Ishikawa (cell line): ENCODE measurements around the gene PDCD4.

Experiments used
- CEBPB ChIP-seq: IDR thresholded peaks from 2 replicates; pipeline ENCODE4 v1.6.1; 2012
- CREB1 ChIP-seq: IDR thresholded peaks from 2 replicates; pipeline ENCODE4 v1.6.1; 2012; ENCODE audit warnings: low read depth
- EGR1 ChIP-seq: IDR thresholded peaks from 2 replicates; pipeline ENCODE4 v1.6.1; 2012
- EP300 ChIP-seq: IDR thresholded peaks from 2 replicates; pipeline ENCODE4 v1.6.1; 2012; ENCODE audit warnings: borderline replicate concordance
- FOXM1 ChIP-seq: IDR thresholded peaks from 2 replicates; pipeline ENCODE4 v1.6.1; 2012; ENCODE audit warnings: low read depth, borderline replicate concordance
- NFIC ChIP-seq: IDR thresholded peaks from 2 replicates; pipeline ENCODE4 v1.6.1; 2012
- RAD21 ChIP-seq: IDR thresholded peaks from 2 replicates; pipeline ENCODE4 v1.6.1; 2012; ENCODE audit warnings: low read depth
- TAF1 ChIP-seq: IDR thresholded peaks from 2 replicates; pipeline ENCODE4 v1.6.1; 2012; ENCODE audit warnings: low read depth, mild to moderate bottlenecking
- TCF12 ChIP-seq: IDR thresholded peaks from 2 replicates; pipeline ENCODE4 v1.6.1; 2012; ENCODE audit warnings: low read depth
- TEAD4 ChIP-seq: IDR thresholded peaks from 2 replicates; pipeline ENCODE4 v1.6.1; 2012
- USF1 ChIP-seq: IDR thresholded peaks from 2 replicates; pipeline ENCODE4 v1.6.1; 2012
- YY1 ChIP-seq: IDR thresholded peaks from 2 replicates; pipeline ENCODE4 v1.6.1; 2012; ENCODE audit warnings: low read depth
- ZBTB7A ChIP-seq: IDR thresholded peaks from 2 replicates; pipeline ENCODE4 v1.6.1; 2012; ENCODE audit warnings: low read depth
- TF ChIP-seq, protein P1 (sequence below): IDR thresholded peaks from 2 replicates; pipeline ENCODE4 v1.6.1; 2012
- TF ChIP-seq, protein P2 (sequence below): IDR thresholded peaks from 2 replicates; pipeline ENCODE4 v1.6.1; 2012; ENCODE audit warnings: low read depth, mild to moderate bottlenecking

Gene PDCD4

DNA sequence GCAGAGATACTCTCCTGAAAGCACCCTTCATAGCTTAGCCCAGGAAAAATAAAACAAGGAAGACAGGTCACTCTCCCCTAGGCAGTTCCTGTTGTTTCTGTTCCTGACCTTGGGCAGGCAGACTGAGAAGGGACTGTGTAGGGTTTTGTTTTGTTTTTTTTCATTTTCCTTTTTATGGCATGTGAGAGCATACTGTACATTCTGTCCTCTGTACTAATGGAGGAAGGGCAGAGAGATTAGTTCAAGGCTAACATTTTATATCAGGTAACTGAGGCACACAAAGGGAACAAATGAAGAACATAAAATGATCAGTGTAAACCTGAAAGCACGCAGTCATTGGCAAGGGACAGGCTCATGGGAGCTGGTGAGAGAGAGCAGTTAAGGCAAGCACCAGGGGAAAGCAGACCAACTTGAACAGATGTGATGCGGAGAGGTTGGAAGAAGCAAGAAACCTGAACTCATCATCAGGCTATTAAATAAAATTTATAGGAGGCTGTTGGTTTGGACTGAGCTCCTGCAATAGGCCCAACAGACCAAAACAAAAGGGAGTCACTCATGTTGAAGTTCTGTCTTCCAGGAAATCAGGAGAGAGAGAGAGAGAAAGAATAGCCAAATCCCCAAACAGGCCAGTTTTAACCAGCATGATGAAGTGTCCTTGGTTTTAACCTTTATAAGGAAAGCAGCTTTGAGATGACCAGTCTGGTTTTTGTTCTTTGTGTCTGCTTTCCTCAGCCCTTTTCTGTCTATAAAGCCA is 34.1 kb upstream of the PDCD4 start:
- no peak for TF ChIP-seq YY1
- no peak for TF ChIP-seq TCF12
- no peak for TF ChIP-seq EGR1
- TF ChIP-seq TEAD4: no peak
- TF ChIP-seq EP300: no peak
- TF ChIP-seq TAF1: no peak
- TF ChIP-seq, protein P1, sequence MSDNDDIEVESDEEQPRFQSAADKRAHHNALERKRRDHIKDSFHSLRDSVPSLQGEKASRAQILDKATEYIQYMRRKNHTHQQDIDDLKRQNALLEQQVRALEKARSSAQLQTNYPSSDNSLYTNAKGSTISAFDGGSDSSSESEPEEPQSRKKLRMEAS: no peak
- TF ChIP-seq CREB1: no peak
- TF ChIP-seq NFIC: no peak
- TF ChIP-seq ZBTB7A: no peak
- TF ChIP-seq FOXM1: no peak
- TF ChIP-seq, protein P2, sequence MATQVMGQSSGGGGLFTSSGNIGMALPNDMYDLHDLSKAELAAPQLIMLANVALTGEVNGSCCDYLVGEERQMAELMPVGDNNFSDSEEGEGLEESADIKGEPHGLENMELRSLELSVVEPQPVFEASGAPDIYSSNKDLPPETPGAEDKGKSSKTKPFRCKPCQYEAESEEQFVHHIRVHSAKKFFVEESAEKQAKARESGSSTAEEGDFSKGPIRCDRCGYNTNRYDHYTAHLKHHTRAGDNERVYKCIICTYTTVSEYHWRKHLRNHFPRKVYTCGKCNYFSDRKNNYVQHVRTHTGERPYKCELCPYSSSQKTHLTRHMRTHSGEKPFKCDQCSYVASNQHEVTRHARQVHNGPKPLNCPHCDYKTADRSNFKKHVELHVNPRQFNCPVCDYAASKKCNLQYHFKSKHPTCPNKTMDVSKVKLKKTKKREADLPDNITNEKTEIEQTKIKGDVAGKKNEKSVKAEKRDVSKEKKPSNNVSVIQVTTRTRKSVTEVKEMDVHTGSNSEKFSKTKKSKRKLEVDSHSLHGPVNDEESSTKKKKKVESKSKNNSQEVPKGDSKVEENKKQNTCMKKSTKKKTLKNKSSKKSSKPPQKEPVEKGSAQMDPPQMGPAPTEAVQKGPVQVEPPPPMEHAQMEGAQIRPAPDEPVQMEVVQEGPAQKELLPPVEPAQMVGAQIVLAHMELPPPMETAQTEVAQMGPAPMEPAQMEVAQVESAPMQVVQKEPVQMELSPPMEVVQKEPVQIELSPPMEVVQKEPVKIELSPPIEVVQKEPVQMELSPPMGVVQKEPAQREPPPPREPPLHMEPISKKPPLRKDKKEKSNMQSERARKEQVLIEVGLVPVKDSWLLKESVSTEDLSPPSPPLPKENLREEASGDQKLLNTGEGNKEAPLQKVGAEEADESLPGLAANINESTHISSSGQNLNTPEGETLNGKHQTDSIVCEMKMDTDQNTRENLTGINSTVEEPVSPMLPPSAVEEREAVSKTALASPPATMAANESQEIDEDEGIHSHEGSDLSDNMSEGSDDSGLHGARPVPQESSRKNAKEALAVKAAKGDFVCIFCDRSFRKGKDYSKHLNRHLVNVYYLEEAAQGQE: no peak
- TF ChIP-seq RAD21: no peak
- no peak for TF ChIP-seq USF1
- no peak for TF ChIP-seq CEBPB

GRCh38 chr10:110840225-110840922 is 31.4 kb upstream of the PDCD4 start:
- no peak for TF ChIP-seq TAF1
- TF ChIP-seq TCF12: no peak
- no peak for TF ChIP-seq USF1
- TF ChIP-seq TEAD4: no peak
- no peak for TF ChIP-seq RAD21
- no peak for TF ChIP-seq CREB1
- no peak for TF ChIP-seq EP300
- TF ChIP-seq NFIC: no peak
- no peak for TF ChIP-seq CEBPB
- no peak for TF ChIP-seq ZBTB7A
- TF ChIP-seq, protein P1: no peak

DNA sequence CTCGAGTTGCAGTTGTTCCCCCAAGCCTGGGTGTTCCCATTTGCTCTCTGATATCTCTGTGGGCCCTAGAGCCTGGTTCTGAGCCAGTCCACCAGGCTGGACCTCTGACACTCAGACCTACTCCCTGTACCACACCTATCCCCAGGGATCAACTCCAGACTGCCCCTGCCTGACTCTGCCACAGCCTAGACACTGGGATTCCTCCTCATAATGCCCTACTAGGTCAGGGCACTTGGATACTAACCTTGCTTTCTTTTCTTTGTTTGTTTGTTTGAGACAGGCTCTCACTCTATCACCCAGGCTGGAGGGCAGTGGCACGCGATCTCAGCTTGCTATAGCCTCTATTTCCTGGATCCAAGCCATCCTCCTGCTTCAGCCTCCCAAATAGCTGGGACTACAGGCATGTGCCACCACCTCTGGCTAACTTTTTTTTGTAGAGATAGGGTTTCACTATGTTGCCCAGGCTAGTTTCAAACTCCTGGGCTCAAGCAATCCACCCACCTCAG is 30.8 kb upstream of the PDCD4 start:
- TF ChIP-seq NFIC (no peak), ZBTB7A (no peak), RAD21 (no peak), FOXM1 (no peak), EGR1 (no peak), YY1 (no peak)
- TF ChIP-seq, protein P1: no peak

GRCh38 chr10:110841767-110842267 is 29.9 kb upstream of the PDCD4 start:
- TF ChIP-seq, protein P1: no peak
- TF ChIP-seq CREB1: no peak

- TF ChIP-seq EP300: no peak
- TF ChIP-seq, protein P1: no peak
- no peak for TF ChIP-seq USF1
- no peak for TF ChIP-seq RAD21
- TF ChIP-seq EGR1: no peak
- no peak for TF ChIP-seq TCF12
- no peak for TF ChIP-seq YY1
- no peak for TF ChIP-seq ZBTB7A
Observed at GRCh38 chr10:110842326-110842904, 29.3 kb upstream of the PDCD4 start.

- no peak for TF ChIP-seq NFIC
- no peak for TF ChIP-seq TCF12
- no peak for TF ChIP-seq USF1
- TF ChIP-seq TAF1: no peak
- TF ChIP-seq EGR1: no peak
- TF ChIP-seq ZBTB7A: no peak
- no peak for TF ChIP-seq YY1
- TF ChIP-seq, protein P1: no peak
- TF ChIP-seq, protein P2: no peak
Observed at GRCh38 chr10:110843031-110843430, 28.7 kb upstream of the PDCD4 start.
